HG03135 (cell line): ENCODE measurements around the gene CDH16.
"Not testable (repeated sequence)": the region's sequence is repeated elsewhere in the genome, so short reads cannot be mapped to it uniquely, and the experiment has no call there.

Experiments
- ATAC-seq: cut with Tn5 transposase; IDR thresholded peaks from one replicate; pipeline ENCODE4 v1.9.1; 2021; ENCODE audit warnings: mild to moderate bottlenecking, moderate library complexity; ENCODE audit not compliant: unreplicated experiment

The CDH16 gene

GRCh38 chr16:66918803-66919568, at the start of gene CDH16:
TSS of gene CDH16 (minus strand) at chr16:66918885. CDS start at chr16:66918065, 820 bp downstream.
- no peak for ATAC-seq

GRCh38 chr16:66964049-66964448, 45.4 kb upstream of the CDH16 start:
- ATAC-seq = no peak

DNA sequence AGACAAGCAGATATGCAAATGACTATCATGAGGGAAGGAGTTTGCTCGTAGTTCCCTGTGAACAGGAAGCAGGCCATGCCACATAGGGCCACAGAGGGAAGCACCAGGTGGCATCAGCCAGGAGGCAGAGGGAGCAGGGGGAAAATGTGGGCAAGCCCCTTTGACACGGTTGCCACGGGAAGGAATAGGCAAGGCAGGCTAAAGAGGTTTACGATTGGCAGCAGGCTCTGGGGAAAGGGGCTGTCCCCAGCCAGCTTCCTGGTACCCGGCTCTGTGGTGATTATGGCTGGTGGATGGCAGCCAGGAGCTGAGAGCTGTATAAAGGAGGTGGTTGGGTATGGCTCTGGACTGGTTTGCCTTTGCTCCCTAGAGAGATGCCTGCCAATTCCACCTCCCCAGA, 43.2 kb upstream of the CDH16 start:
- no peak for ATAC-seq

- no peak for ATAC-seq
Observed at GRCh38 chr16:66961065-66961744, 42.5 kb upstream of the CDH16 start, which contains the start of gene CES3. TSS of gene CES3 (plus strand) at chr16:66961266. CDS start at chr16:66961308, 42 bp downstream.

- no peak for ATAC-seq
Observed at GRCh38 chr16:66960270-66960669, 41.6 kb upstream of the CDH16 start.

DNA sequence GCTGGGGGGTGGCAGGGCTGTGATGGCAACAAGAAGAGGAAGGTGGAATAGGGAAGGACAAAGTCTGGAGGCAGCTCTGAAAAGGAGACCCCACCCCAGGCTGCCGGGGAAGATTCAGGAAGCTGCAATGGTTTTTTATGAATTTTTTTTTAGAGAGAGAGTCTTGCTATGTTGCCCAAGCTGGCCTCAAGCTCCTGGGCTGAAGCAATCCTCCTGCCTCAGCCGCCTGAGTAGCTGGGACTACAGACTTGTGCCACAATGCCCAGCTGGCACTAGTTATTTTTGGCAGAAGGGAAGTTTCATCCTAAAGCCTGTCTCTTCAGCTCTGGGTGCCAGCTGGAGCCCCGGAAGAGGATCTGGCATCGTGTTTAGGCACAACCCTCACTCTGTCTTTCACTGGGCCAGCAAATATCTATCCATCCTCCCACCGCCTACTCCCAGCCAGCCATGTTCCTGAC, 41.0 kb upstream of the CDH16 start:
- no peak for ATAC-seq

- no peak for ATAC-seq
Observed at GRCh38 chr16:66958857-66959703, 40.4 kb upstream of the CDH16 start.

GRCh38 chr16:66956154-66956457, 37.4 kb upstream of the CDH16 start:
- not testable (repeated sequence) for ATAC-seq

DNA sequence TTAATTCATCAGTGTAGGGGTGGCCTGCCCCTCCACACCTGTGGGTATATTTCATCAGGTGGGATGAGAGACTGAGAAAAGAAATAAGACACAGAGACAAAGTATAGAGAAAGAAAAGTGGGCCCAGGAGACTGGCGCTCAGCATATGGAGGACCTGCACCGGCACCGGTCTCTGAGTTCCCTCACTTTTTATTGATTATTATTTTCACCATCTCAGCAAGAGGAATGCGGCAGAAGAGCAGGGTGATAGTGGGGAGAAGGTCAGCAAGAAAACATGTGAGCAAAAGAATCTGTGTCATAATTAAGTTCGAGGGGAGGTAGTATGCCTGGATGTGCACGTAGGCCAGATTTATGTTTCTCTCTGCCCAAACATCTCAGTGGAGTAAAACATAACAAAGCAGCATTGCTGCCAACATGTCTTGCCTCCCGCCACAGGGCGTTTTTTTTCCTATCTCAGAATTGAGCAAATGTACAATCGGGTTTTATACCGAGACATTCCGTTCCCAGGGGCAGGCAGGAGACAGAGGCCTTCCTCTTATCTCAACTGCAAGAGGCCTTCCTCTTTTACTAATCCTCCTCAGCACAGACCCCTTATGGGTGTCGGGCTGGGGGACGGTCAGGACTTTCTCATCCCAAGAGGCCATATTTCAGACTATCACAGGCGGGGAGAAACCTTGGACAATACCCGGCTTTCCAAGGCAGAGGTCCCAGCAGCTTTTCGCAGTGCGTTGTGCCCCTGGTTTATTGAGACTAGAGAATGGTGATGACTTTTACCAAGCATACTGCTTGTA, 36.9 kb upstream of the CDH16 start:
- ATAC-seq = not testable (repeated sequence)

- ATAC-seq = no peak
Observed at GRCh38 chr16:66954097-66954659, 35.5 kb upstream of the CDH16 start.

DNA sequence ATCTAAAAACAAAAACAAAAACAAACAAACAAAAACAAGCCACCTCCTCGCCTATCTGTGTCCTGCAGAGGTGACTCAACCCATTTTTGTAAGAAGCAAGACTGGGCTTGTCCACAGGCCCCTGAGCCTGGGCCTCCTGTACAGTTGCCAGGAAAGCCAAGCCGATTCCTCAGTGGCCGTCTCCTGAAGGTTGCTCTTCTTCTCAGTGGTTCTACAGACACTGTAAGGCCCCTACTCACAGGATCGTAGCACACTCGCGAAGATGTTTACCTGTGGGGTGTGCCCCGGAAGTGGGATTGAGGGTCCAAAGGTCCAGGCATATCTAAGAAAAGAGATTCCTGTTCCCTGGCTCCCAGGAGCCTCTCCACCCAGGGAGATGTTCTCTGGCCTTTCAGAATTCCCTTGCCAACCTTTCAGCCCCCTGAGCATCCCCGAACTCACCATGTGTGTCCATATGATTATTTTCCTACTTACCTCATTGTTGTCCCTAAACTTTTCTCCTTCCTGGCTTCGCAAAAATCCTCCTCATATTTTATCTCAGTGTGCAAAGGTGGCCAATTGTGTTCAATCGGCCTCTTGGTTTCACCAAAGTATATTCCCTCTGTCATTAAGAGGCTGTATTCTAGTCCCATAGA, 34.9 kb upstream of the CDH16 start:
- no peak for ATAC-seq

GRCh38 chr16:66952430-66953110, 33.9 kb upstream of the CDH16 start:
- ATAC-seq = no peak

DNA sequence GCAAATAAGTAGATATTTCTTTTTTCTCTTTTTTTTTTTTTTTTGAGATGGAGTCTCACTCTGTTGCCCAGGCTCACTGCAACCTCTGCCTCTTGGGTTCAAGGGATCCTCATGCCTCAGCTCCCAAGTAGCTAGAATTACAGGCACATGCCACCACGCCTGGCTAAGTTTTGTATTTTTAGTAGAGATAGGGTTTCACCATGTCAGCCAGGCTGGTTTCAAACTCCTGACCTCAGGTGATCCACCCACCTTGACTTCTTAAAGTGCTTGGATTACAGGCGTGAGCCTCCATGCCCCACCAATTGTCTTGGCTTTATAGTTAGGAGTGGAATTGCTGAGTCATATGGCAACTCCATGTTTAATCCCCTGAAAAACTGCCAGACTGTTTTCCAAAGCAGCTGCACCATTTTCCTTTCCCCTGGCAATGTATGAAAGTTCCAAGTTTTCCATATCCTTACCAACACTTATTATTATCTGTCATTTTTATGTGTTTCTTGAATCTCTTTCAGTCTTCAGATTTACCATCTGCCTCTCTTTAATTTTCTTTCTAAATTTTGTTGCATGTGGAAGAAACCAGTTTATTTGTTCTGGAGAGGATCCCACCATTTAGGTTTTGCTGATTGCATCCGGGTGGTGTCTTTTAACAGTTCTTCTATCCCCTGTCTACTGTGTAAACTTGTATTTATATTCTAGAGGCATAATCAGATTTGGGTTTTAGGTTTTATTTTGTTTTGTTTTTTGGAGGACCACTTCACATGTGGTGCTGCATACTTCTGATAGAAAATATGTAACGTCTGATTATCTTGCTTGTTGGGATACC, 32.5 kb upstream of the CDH16 start:
- no peak for ATAC-seq

DNA sequence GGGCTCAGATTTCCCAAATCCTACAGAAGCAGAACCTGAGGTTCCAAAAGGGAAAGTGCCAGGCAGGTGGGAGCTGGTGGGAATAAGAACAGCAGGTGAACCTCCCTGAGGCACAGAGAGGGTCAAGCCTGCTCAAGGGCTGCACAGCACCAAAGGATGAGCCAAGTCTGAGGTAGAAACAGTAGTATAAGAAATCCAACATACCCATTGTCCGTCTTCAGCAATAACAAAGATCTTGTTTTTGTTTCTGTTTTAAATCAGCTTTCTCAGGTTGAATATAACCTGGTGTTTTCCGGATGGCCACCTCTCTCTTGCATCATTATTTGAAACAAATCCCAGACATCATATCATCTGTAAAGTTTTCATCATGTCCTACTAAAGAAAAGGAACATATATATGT, 31.8 kb upstream of the CDH16 start:
- no peak for ATAC-seq

DNA sequence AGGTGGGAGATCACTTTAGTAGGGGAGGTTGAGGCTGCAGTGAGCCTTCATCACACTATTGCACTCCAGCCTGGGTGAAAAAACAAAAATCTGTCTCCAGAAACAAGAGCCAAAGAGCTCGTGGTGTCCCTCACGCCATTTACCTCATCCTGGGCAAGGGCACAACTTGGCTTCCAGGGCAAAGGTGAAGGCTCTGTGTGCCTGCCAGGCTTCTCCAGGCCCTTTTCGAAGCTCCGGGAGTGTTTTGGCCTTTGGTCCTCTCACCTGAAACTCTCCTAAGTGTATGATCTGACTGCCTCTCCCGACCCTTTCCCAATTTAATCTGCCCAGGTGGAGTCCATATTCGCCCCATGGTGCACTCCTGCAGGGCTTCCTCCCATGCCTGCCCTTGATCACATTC, 30.8 kb upstream of the CDH16 start:
- ATAC-seq = no peak

DNA sequence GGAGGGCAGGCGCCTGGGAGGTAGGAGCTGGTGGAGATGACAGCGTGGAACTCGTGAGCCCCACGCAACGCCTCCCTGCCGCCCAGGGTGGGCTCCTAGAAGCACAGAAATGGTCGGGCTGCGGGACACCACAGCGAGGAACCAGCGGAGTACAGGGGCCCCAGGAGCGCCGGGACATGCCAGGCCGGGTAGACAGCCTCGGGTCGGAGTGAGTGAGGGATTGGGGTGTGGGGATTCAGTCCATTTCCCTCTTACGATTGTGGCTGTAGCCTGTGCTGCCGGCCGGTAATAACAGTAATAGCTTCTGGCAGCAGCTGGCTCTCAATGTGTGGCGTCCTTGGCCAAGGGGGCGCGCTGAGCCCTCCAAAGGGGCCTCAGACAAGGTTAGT, 30.1 kb upstream of the CDH16 start:
- no peak for ATAC-seq

GRCh38 chr16:66948134-66948836, 29.6 kb upstream of the CDH16 start:
- no peak for ATAC-seq
